ENCODE results near the gene SPCS1. TPM values are rescaled to one million over a fixed set of nuclear protein-coding genes. Genes with fewer than 3 reads are reported as not detected.
A peak's percentile ranks its signal among the peaks of the same experiment; 100 is the strongest.

Gene SPCS1
- total RNA-seq, 2 donors from 2014 or later = 33.0 to 59.9 TPM

DNA sequence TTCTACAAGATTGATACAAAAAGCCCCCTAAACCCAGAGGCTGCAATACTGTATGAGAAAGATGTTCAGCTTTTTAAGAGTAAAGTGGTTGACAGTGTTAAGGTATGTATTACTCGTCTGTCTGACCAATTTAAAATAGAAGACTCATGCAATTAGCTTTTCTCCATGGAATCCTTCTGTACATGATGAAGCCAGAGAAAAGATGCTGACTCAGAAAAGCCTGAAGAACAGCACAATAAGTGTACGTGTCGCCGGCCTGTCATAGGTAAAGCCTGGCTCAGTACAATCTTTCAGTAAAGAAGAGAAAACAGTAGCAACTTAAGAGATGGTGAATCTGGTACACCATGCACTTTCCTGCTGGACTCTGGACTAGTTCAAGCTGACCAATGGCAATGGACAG, 48.5 kb downstream of the SPCS1 start:
- TF ChIP-seq, protein P1, sequence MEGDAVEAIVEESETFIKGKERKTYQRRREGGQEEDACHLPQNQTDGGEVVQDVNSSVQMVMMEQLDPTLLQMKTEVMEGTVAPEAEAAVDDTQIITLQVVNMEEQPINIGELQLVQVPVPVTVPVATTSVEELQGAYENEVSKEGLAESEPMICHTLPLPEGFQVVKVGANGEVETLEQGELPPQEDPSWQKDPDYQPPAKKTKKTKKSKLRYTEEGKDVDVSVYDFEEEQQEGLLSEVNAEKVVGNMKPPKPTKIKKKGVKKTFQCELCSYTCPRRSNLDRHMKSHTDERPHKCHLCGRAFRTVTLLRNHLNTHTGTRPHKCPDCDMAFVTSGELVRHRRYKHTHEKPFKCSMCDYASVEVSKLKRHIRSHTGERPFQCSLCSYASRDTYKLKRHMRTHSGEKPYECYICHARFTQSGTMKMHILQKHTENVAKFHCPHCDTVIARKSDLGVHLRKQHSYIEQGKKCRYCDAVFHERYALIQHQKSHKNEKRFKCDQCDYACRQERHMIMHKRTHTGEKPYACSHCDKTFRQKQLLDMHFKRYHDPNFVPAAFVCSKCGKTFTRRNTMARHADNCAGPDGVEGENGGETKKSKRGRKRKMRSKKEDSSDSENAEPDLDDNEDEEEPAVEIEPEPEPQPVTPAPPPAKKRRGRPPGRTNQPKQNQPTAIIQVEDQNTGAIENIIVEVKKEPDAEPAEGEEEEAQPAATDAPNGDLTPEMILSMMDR (IDR thresholded peaks at IDR 0.05) = no peak
- TF ChIP-seq POLR2A (IDR thresholded peaks at IDR 0.05) = no peak
- WGBS, 2 donors = 92 to 95% methylated on average over 4 of the region's 4 CpGs

DNA sequence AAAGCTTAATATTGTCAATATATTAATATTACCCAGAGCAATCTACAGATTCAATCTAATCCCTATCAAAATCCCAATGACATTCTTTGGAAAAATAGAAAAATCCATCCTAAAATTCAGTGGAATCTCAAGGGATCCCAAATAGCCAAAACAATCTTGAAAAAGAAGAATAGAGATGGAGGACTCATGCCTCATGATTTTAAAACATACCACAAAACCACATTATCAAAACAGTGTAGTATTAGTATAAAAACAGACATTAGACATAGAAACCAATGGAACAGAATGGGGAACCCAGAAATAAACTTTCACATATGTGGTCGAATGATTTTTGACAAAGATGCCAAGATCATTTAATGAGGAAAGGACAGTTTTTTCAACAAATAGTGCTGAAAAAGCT, 50.2 kb downstream of the SPCS1 start:
- TF ChIP-seq, protein P1 (IDR thresholded peaks at IDR 0.05) = no peak
- TF ChIP-seq POLR2A (IDR thresholded peaks at IDR 0.05) = no peak
- ATAC-seq (no peak), DNase-seq (no peak)
- intact Hi-C loops (cut with DNase I) = no loop called here
- no peaks in the 10 kb centered on the region for H3K27me3 ChIP-seq
- H3K9me3 ChIP-seq = no peaks in the 10 kb centered on the region
- H3K27ac ChIP-seq = no peak overlapping the region
- H3K4me1 ChIP-seq = no peaks in the 10 kb centered on the region
- WGBS, 2 donors = 84 to 92% methylated on average over 1 of the region's 1 CpG
- no peak overlapping the region for H3K4me3 ChIP-seq
- peaks cover 0 to 9% of the 10 kb centered on the region in 2 donors for H3K36me3 ChIP-seq (replicated peaks in 1 of 2; ENCODE audit: insufficient read depth in 1 of 2, low read depth in 2 of 2)

More for the DNA sequence above, 48.5 kb downstream of the SPCS1 start:
- intact Hi-C loops (cut with DNase I) = no loop called here
- Histone ChIP-seq H3K4me1 (no peaks in the 10 kb centered on the region), H3K36me3 (replicated peaks in 1 of 2; ENCODE audit: insufficient read depth in 1 of 2, low read depth in 2 of 2) (peaks cover 0 to 10% of the 10 kb centered on the region in 2 donors), H3K4me3 (no peak overlapping the region), H3K9me3 (no peaks in the 10 kb centered on the region), H3K27ac (no peak overlapping the region), H3K27me3 (no peaks in the 10 kb centered on the region)
- DNase-seq (no peak), ATAC-seq (no peak)

Small RNA genes within 50 kb of the gene (small RNA-seq; reads per million reads assigned to genes)
- gene AC006254.2 = not detected
- 20,826 reads per million, percentile 100 among the genes with 10 or more reads in this experiment for gene RF00569
- gene RF01183 = not detected
- not detected for gene SNORD19
- gene SNORD19B = not detected
- gene SNORD69 = 3,704 reads per million, percentile 99 among the genes with 10 or more reads in this experiment

Other genes with a start within 250 kb of the SPCS1 start
- 10 to 100 TPM; 50.4 to 55.3 TPM for gene STAB1, start 210.8 kb upstream of the SPCS1 start, total RNA-seq
- 10 to 100 TPM; 25.4 to 32.4 TPM for gene NT5DC2, start 172.2 kb upstream of the SPCS1 start, total RNA-seq
- gene UQCC5, start 169.5 kb upstream of the SPCS1 start, total RNA-seq = 1 to 10 TPM in 1 of 2 donors, under 1 TPM in 1; 0.78 to 7.3 TPM
- gene PBRM1, start 20.2 kb upstream of the SPCS1 start, total RNA-seq = 10 to 100 TPM; 62.3 to 72.8 TPM
- gene GNL3, start 20.1 kb upstream of the SPCS1 start, total RNA-seq = 100 to 1,000 TPM in 1 of 2 donors, 10 to 100 TPM in 1; 46.2 to 122 TPM
- gene GLT8D1, start 315 bp upstream of the SPCS1 start, total RNA-seq = 10 to 100 TPM; 43.8 to 92.0 TPM
- 10 to 100 TPM; 10.1 to 73.2 TPM for gene NEK4, start 64.8 kb downstream of the SPCS1 start, total RNA-seq
- 1 to 10 TPM in 1 of 2 donors, not detected in 1; 4.4 TPM for gene ITIH1, start 71.5 kb downstream of the SPCS1 start, total RNA-seq
- 1 to 10 TPM in 1 of 2 donors, not detected in 1; 1.6 TPM for gene ITIH3, start 88.7 kb downstream of the SPCS1 start, total RNA-seq
- 10 to 100 TPM; 60.7 to 86.7 TPM for gene ITIH4, start 124.6 kb downstream of the SPCS1 start, total RNA-seq
- gene MUSTN1, start 128.9 kb downstream of the SPCS1 start, total RNA-seq = 1 to 10 TPM in 1 of 2 donors, not detected in 1; 3.9 TPM
- gene STIMATE, start 191.4 kb downstream of the SPCS1 start, total RNA-seq = 10 to 100 TPM; 13.0 to 63.0 TPM